Stimulated activated CD4-positive, alpha-beta T cell treated with anti-CD3 and anti-CD28 coated beads, Interleukin-4, amount 100 ng/mL, for 48 hours (primary cell): ENCODE data around the gene CHST14.
"Not testable (repeated sequence)": the region's sequence is repeated elsewhere in the genome, so short reads cannot be mapped to it uniquely, and the experiment has no call there.

Experiments used
- DNase-seq, 2 donors: peaks; one replicate each; pipeline ENCODE4 v3.0.0-alpha.2; 2020; ENCODE audit warnings: low read depth in 2 of 2

Gene CHST14

DNA sequence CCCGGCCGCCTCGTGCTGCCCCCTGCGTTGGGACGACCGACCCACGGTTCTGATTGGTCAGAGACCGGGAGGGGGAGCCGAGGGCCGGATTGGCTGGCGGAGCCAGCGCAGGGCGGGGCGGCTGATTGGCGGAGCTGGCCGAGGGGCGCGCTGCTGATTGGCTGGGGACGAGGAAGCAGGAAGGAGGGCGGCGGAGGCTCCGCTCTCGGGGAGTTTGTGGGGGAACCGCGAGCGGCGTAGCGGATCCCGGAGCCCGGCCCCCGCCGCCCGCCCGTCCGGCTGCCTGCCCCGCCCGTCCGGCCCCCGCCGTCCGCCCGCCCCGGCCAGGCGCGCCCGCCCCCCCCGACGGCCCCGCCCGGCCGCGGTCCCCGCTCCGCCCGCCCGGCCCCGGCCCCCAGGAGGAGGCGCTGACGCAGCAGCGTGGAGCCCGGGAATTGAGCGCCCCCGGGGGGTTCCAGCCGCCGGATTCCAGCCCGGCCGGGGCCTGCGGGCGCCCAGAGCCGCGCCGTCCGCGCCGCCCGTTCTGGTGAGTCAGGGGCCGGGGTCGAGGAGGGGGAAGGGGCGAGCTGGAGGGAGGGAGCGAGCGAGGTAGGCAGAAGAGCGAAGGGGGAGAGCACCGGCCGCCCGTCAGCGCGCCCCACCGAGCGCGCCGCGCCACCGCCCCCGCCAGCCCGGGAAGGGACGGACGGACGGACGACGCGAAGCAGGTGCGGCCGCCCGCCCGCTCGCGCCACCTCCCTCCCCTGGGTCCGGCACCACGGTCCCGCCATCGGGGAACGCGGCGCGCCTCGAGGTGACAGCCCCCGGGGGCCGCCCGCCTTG, 29.8 kb upstream of the CHST14 start, which contains the start of gene BAHD1:
BAHD1 (plus strand) TSS at position 211 of the 822 bp plus-strand sequence. CDS start 17,512 bp downstream, outside the sequence.
- peak; percentile 93 to 95 for DNase-seq

DNA sequence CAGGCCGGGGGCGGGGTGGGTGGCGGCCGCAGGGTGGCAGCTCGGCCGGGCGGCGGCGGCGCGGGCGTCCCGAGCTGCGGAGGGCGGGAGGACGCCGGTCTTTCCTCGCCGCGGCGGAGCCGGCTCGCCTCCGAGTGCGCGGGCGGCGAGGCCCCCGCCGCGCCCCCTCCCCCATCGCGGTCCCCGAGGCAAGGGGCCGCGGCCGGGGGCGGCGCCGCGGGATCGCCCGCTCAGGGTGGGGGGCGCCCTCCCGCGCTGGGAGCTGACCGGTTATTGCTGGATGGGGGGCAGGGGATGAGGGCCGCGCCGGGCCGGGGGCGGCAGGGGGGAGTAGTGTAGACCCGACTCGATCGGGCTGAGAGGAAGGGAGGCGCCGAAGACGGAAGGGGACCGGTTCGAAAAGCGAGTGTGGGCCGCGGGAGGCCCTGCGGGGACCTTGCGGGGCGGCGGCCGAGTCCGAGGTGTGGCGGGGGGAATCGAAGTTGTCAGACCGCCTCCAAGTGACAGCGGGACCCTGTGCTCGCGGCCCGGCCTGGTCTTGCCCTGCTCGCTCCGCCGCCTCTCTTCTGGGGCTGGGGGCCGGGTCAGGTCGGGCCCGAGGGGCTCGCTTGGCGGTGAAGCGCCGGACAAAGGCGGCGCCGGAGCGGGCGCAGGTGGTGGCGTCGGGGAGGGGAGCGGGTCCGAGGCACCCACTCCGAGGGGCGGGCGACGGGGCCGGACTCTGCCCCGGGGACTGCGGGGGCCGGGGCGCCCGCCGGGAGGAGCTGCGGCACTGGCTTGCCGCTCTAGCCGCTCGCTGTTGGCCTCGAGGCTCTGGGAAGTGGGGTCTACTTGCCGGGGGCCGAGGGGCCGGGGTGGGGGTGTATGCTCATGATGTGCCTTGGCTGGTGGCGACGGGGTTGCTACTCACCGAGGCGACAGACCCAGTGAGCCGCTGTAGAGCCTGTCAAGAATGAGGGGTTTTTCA, 28.9 kb upstream of the CHST14 start:
- DNase-seq, result no peak

- DNase-seq, result no peak
Measured at GRCh38 chr15:40443255-40443654, 27.5 kb upstream of the CHST14 start.

DNA sequence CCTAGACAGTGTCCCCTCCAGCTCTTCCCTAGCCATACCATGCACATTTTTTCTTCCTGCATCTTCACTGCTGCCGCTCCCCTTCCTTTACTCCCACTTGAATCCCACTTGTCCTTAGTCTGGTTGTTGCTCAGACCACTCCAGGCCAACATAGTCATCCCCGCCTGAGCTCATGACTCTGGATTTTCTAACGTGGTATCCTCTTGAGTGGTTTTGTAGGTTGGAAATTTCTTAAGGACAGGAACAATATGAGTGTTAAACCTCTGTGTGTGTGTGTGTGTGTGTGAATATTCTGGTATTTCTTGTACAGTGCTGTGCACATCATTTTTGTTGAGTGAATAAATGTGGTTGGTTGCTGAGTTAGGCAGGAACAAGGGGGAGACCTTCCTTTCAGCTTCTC, 26.9 kb upstream of the CHST14 start:
- no peak for DNase-seq

- no peak for DNase-seq
Measured at GRCh38 chr15:40444736-40445135, 26.0 kb upstream of the CHST14 start.

GRCh38 chr15:40445421-40445922, 25.3 kb upstream of the CHST14 start:
- no peak for DNase-seq

- DNase-seq, result no peak
Measured at GRCh38 chr15:40446144-40446543, 24.6 kb upstream of the CHST14 start.

- DNase-seq, result no peak
Measured at GRCh38 chr15:40448354-40448753, 22.4 kb upstream of the CHST14 start.

- DNase-seq, result no peak
Measured at GRCh38 chr15:40449275-40449674, 21.5 kb upstream of the CHST14 start.

GRCh38 chr15:40450047-40450446, 20.7 kb upstream of the CHST14 start:
- DNase-seq, result no peak

DNA sequence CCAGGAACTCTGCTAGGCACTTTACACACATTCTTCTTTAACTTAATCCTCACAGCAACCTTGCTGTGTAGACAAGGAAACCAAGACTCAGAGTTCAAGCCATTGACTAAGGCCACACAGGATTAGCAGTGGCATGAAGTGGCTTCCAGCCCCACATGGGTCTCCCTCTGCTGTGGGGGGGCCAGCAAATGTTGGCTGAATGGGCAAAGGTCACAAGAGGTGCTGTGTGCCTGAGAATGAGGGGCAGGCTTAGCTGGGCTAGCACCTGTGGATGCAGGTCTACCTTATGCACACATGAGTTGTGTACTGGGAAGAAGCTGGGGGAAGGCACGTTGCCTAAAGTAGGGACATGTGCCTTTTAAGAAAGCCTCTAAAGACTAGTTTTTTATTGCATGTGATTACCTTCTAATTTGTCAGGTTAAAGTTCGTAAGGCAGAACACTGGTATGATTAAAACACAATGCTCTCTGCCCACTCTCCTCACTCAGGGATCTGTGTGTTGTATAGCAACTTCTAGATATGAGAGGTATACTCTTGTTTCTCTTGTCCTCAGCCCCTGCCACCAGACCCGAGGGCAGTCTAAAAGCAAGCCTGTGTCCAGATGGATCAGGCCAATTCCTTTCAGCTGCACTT, 19.1 kb upstream of the CHST14 start:
- DNase-seq, result no peak

DNA sequence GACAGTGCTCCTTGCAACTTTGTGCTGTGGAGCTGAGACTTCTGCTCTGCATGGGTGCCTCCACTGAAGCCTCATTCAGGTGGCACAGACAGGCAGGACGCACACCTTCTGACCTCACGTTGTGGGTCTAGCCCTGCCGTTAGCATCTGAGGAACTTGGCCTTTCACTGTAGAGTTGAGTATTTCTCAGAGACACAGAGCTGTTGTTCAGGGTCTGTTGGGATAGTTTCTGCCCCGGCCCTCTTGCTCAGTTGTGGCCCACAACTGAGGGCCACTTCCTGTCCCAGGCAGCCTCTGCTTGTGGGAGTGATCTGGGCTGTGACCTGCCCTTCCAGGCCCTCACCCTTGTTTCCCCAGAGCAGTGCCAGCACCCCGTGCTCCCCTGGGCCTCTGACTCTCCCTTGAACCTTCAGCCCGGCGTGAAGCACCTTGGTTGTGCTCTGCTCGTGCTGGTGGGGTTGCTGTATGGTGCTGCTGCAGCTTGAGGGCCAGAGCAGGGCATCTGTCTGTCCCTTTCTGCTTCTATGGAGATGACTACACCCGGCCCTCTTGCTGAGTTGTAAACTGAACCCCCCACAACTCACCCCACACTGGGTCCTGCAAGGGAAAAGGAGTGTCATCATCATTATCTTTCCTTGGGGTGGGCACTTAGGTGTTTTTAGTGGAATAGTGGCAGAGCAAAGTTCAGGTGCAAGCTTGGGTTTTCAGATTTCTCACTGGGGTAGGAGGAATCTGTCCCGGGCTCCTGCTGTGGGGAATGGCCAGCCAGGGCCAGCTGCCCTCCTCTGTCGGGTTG, 18.3 kb upstream of the CHST14 start:
- DNase-seq, result no peak

DNA sequence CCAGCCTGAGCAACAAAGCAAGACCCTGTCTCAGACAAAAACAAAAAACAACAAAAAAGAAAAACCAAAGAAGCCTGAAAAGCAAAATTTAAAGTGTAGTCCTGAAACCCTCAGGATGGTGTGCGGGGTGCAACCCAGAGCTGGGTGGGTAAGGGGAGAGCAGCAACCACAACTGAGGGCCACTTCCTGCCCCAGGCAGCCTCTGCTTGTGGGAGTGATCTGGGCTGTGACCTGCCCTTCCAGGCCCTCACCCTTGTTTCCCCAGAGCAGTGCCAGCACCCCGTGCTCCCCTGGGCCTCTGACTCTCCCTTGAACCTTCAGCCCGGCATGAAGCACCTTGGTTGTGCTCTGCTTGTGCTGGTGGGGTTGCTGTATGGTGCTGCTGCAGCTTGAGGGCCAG, 16.8 kb upstream of the CHST14 start:
- not testable (repeated sequence) for DNase-seq

GRCh38 chr15:40454904-40455391, 15.8 kb upstream of the CHST14 start:
- no peak for DNase-seq

- DNase-seq, result no peak
Measured at GRCh38 chr15:40456299-40456712, 14.5 kb upstream of the CHST14 start.

GRCh38 chr15:40456738-40457137, 14.0 kb upstream of the CHST14 start:
- DNase-seq, result no peak

- no peak for DNase-seq
Measured at GRCh38 chr15:40458495-40459371, 12.1 kb upstream of the CHST14 start.

DNA sequence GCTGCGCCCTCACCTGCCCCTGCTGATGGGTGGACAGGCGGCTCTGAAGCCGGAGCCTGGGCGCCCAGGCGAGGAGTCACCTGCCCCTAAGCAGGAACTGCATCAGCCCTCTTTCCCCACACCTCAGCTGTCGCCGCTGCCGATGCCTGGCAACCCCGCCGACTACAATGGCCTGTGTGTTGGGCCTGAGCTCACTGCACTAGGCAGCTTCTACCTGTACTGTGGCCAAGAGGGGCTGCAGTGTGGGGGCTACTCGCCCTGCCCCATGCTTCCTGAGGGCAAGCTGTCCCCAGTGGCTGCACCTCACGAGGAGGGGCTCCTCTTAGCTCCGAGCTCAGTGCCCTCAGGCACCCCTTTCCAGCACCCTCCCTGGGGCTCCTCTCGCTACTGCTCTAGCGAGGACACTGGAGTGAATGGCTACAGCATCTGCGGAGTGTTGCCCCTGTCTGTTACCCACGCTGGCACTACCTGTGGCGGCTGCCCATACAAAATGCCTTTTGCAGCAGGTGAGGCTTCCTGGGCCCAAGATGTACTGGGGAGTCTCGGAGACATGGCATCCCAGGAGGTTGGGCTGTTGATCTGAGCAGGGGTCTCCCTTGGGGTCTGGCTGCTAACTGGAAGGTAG, 11.3 kb upstream of the CHST14 start:
- no peak for DNase-seq

GRCh38 chr15:40460404-40460803, 10.4 kb upstream of the CHST14 start:
- no peak for DNase-seq
